RCC 7860 (cell line): ENCODE results near the gene CFAP74.

Experiments
- DNase-seq: peaks from one replicate; pipeline ENCODE4 v3.0.0-alpha.2; 2015; ENCODE audit warnings: low spot score
- FAIRE-seq: peaks from 2 replicates; lab custom pipeline; 2012; peaks lifted over from hg19 to GRCh38; lab: Jason Lieb, UNC

The CFAP74 gene

GRCh38 chr1:2003541-2004131 lies at the start of gene CFAP74:
Gene CFAP74 (minus strand): TSS chr1:2003786. CDS start chr1:1990956, 12,830 bp downstream.
- DNase-seq: no peak
- no peak for FAIRE-seq

GRCh38 chr1:2053217-2053616 lies 49.6 kb upstream of the CFAP74 start:
- FAIRE-seq (no peak), DNase-seq (no peak)

- FAIRE-seq: no peak
- DNase-seq: no peak
Observed at GRCh38 chr1:2052756-2053155, 49.2 kb upstream of the CFAP74 start.

GRCh38 chr1:2052054-2052679 lies 48.6 kb upstream of the CFAP74 start:
- DNase-seq (no peak), FAIRE-seq (no peak)

- DNase-seq: no peak
- no peak for FAIRE-seq
Observed at GRCh38 chr1:2050793-2051682, 47.5 kb upstream of the CFAP74 start.

- FAIRE-seq: no peak
- no peak for DNase-seq
Observed at GRCh38 chr1:2050461-2050792, 46.8 kb upstream of the CFAP74 start.

GRCh38 chr1:2049718-2050431 lies 46.3 kb upstream of the CFAP74 start, which contains the start of gene PRKCZ:
Gene PRKCZ (plus strand): TSS chr1:2050411. CDS start chr1:2050631, 220 bp downstream.
- DNase-seq (no peak), FAIRE-seq (no peak)

GRCh38 chr1:2049225-2049717 lies 45.7 kb upstream of the CFAP74 start:
- FAIRE-seq (no peak), DNase-seq (no peak)

- no peak for FAIRE-seq
- no peak for DNase-seq
Observed at GRCh38 chr1:2047749-2048729, 44.5 kb upstream of the CFAP74 start.

- DNase-seq: no peak
- FAIRE-seq: no peak
Observed at GRCh38 chr1:2046953-2047748, 43.6 kb upstream of the CFAP74 start.

GRCh38 chr1:2046174-2046917 lies 42.8 kb upstream of the CFAP74 start:
- DNase-seq (peak; percentile 23), FAIRE-seq (no peak)

GRCh38 chr1:2045468-2046173 lies 42.0 kb upstream of the CFAP74 start:
- FAIRE-seq (no peak), DNase-seq (no peak)

GRCh38 chr1:2044510-2045319 lies 41.1 kb upstream of the CFAP74 start:
- DNase-seq (no peak), FAIRE-seq (no peak)

GRCh38 chr1:2043886-2044285 lies 40.3 kb upstream of the CFAP74 start:
- DNase-seq: no peak
- FAIRE-seq: no peak

- FAIRE-seq (no peak), DNase-seq (no peak)
Observed at GRCh38 chr1:2042830-2043773, 39.5 kb upstream of the CFAP74 start.

- DNase-seq (no peak), FAIRE-seq (no peak)
Observed at GRCh38 chr1:2041887-2042286, 38.3 kb upstream of the CFAP74 start.
